CD14-positive monocyte (primary cell): ENCODE results near the gene HSF4. TPM values are rescaled to one million over a fixed set of nuclear protein-coding genes. Genes with fewer than 3 reads are reported as not detected.

Experiments used
- DNase-seq, 3 donors: peaks; one replicate each; pipeline ENCODE4 v3.0.0-alpha.2; 2011 to 2022
- H2AFZ ChIP-seq: 2 replicates; pipeline ENCODE4 v1.6.0; 2012; ENCODE audit warnings: mild to moderate bottlenecking, low read depth, low read length, inconsistent platforms; ENCODE audit not compliant: insufficient read depth, poor library complexity, severe bottlenecking
- H3K27ac ChIP-seq, 2 donors: 1 replicate in 1 of 2; 2 replicates in 1 of 2; pipeline ENCODE4 v1.5.1; 2012 to 2013; ENCODE audit warnings: low read length in 2 of 2, control low read depth in 1 of 2, inconsistent platforms in 1 of 2, low read depth in 1 of 2, mild to moderate bottlenecking in 1 of 2
- H3K27me3 ChIP-seq, 2 donors: one replicate each; pipeline versions ENCODE4 v1.6.0 to v1.6.1; 2011 to 2013; ENCODE audit warnings: low read length in 2 of 2; ENCODE audit not compliant: control insufficient read depth in 2 of 2, insufficient read depth in 2 of 2
- H3K36me3 ChIP-seq, 2 donors: replicated peaks in 1 of 2; 1 replicate in 1 of 2; 2 replicates in 1 of 2; pipeline versions ENCODE4 v1.5.1 to v1.6.1; 2012 to 2013; ENCODE audit warnings: low read length in 2 of 2, control low read depth in 1 of 2, inconsistent platforms in 1 of 2, mild to moderate bottlenecking in 1 of 2; ENCODE audit not compliant: insufficient read depth in 2 of 2, control insufficient read depth in 1 of 2
- H3K4me1 ChIP-seq, 2 donors: 1 replicate in 1 of 2; 2 replicates in 1 of 2; pipeline versions ENCODE4 v1.5.1 to v1.6.1; 2012 to 2013; ENCODE audit warnings: low read length in 2 of 2, control low read depth in 1 of 2, inconsistent platforms in 1 of 2, mild to moderate bottlenecking in 1 of 2, moderate library complexity in 1 of 2; ENCODE audit not compliant: insufficient read depth in 2 of 2, control insufficient read depth in 1 of 2
- H3K4me2 ChIP-seq: replicated peaks from 2 replicates; pipeline ENCODE3; 2012; ENCODE audit warnings: low read length, moderate library complexity, mild to moderate bottlenecking; ENCODE audit not compliant: poor library complexity, severe bottlenecking; ENCODE audit errors: extremely low read depth
- H3K4me3 ChIP-seq, 3 experiments: fragments of 200-600 bp in 1 of 3; sonication (generic) in 1 of 3; replicated peaks in 1 of 3; 1 replicate in 2 of 3; 2 replicates in 1 of 3; pipeline ENCODE4 v1.5.1; 2011 to 2013; ENCODE audit warnings: low read length in 3 of 3, mild to moderate bottlenecking in 3 of 3, control low read depth in 2 of 3, low read depth in 2 of 3, inconsistent platforms in 1 of 3, moderate library complexity in 1 of 3
- H3K79me2 ChIP-seq: 2 replicates; pipeline ENCODE4 v1.6.0; 2012; ENCODE audit warnings: mild to moderate bottlenecking, control low read depth, inconsistent platforms, low read length, moderate library complexity; ENCODE audit not compliant: insufficient read depth
- H3K9ac ChIP-seq: 2 replicates; pipeline ENCODE4 v1.6.0; 2017; ENCODE audit warnings: low read length, mild to moderate bottlenecking; ENCODE audit not compliant: insufficient read depth, poor library complexity, severe bottlenecking
- H3K9me3 ChIP-seq, 2 donors: replicated peaks in 1 of 2; 1 replicate in 1 of 2; 2 replicates in 1 of 2; pipeline versions ENCODE4 v1.5.1 to v1.6.1; 2012 to 2013; ENCODE audit warnings: low read length in 2 of 2, control low read depth in 1 of 2; ENCODE audit not compliant: control insufficient read depth in 1 of 2, insufficient read depth in 1 of 2
- H4K20me1 ChIP-seq: 2 replicates; pipeline ENCODE4 v1.6.0; 2012; ENCODE audit warnings: mild to moderate bottlenecking, low read length, control low read depth, moderate library complexity; ENCODE audit not compliant: insufficient read depth
- H3K27ac Mint-ChIP-seq, 7 donors: one replicate each; pipeline ENCODE4 v1.8.0; 2020; ENCODE audit warnings: mild to moderate bottlenecking in 7 of 7, mixed read lengths in 7 of 7, moderate library complexity in 6 of 7, inconsistent platforms in 2 of 7
- H3K27me3 Mint-ChIP-seq, 3 donors: one replicate each; pipeline ENCODE4 v1.8.0; 2021 to 2022; ENCODE audit warnings: low read depth in 3 of 3, mild to moderate bottlenecking in 3 of 3, mixed read lengths in 3 of 3, moderate library complexity in 3 of 3, inconsistent platforms in 1 of 3
- H3K36me3 Mint-ChIP-seq, 2 donors: one replicate each; pipeline ENCODE4 v1.8.0; 2020; ENCODE audit warnings: mixed read lengths in 2 of 2, inconsistent platforms in 1 of 2, mild to moderate bottlenecking in 1 of 2
- H3K4me1 Mint-ChIP-seq: one replicate; pipeline ENCODE4 v1.8.0; 2020; ENCODE audit warnings: mild to moderate bottlenecking, mixed read lengths
- H3K4me3 Mint-ChIP-seq, 2 donors: one replicate each; pipeline ENCODE4 v1.8.0; 2020; ENCODE audit warnings: mild to moderate bottlenecking in 2 of 2, mixed read lengths in 2 of 2, moderate library complexity in 1 of 2
- H3K9me3 Mint-ChIP-seq, 7 donors: one replicate each; pipeline ENCODE4 v1.8.0; 2020 to 2022; ENCODE audit warnings: mixed read lengths in 7 of 7, mild to moderate bottlenecking in 6 of 7, moderate library complexity in 6 of 7, inconsistent platforms in 2 of 7
- CTCF ChIP-seq: fragments of 200-600 bp; IDR thresholded peaks from one replicate; pipeline ENCODE4 v1.8.0; 2022; ENCODE audit warnings: antibody characterized with exemption, mild to moderate bottlenecking
- WGBS: methylation state at CpG from one replicate; pipeline ENCODE4 v1.1.5; 2013; ENCODE audit warnings: missing lambda C conversion rate; ENCODE audit not compliant: insufficient coverage; 5-methylcytosine and 5-hydroxymethylcytosine counted together
- intact Hi-C, 2 donors: fragments of 100-400 bp; cut with micrococcal nuclease; formaldehyde crosslinking; loops; one replicate each; pipeline versions ENCODE4 v1.15.0 to v1.15.1; 2023
- polyA plus RNA-seq, 3 donors: library from polyadenylated mRNA; depleted of rRNA in 1 of 3; unstranded in 2 of 3; stranded (reverse) in 1 of 3; fragments of 300-500 nt in 2 of 3; fragments of >200 nt in 1 of 3; fragmentation: Illumina TruSeq in 2 of 3; gene quantifications; 1 replicate in 2 of 3; 2 replicates in 1 of 3; pipeline ENCODE4 v1.2.3, GENCODE V29; 2012 to 2021

HSF4 gene
- polyA plus RNA-seq, 3 donors = 53.4 TPM; not detected in 2

- no peak for DNase-seq
- Mint-ChIP-seq H3K27me3 (peaks cover 60 to 90% (median 77%) of the 10 kb centered on the region in 3 donors), H3K4me1 (peaks cover 57% of the 10 kb centered on the region), H3K36me3 (peaks cover 18% of the 10 kb centered on the region in 2 donors), H3K27ac (no peak overlapping the region), H3K9me3 (peaks cover 0 to 17% (median 11%) of the 10 kb centered on the region in 7 donors), H3K4me3 (peak overlapping the region in 1 of 2 donors; percentile 94)
- Histone ChIP-seq H3K9ac (no peak overlapping the region), H3K36me3 (no peaks in the 10 kb centered on the region), H3K9me3 (peaks cover 0 to 21% of the 10 kb centered on the region in 2 donors), H3K4me2 (no peak overlapping the region), H3K79me2 (no peaks in the 10 kb centered on the region), H3K27me3 (peaks cover 27 to 64% of the 10 kb centered on the region in 2 donors), H3K27ac (no peak overlapping the region), H4K20me1 (peaks cover 22% of the 10 kb centered on the region), H3K4me1 (peaks cover 62 to 66% of the 10 kb centered on the region in 2 donors), H2AFZ (no peak overlapping the region), H3K4me3 (no peak overlapping the region)
- no peak for TF ChIP-seq CTCF
- intact Hi-C loops = no loop called here
- 83% methylated on average over 5 of the region's 9 CpGs for WGBS
Measured at GRCh38 chr16:67169011-67169451, 4.5 kb downstream of the HSF4 start.

DNA sequence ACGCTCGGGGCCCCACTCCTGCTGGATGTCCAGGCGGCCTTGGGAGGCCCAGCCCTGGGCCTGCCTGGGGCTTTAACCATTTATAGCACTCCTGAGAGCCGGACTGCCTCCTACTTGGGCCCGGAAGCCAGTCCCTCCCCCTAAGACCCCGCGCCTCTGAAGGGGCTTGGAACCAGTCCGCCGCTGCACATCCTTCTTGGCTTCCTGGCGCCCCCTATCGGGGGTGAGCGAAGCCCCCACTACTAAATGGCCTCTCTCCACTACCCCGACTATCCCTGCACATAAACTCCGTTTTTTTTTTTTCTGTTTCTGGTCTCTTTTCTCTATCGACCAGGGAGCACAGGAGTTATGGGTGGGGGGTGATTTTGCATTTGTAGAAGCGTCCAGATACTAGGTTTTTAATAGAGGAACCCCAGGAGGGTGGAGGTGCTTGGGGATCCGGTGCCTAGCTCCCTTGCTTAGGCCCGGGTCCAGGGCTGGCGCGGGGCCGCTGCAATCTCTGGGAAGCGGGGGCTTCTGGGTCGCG, 5.2 kb downstream of the HSF4 start:
- Histone ChIP-seq H3K9me3 (peaks cover 0 to 17% of the 10 kb centered on the region in 2 donors), H3K9ac (peak overlapping the region; percentile 1), H3K4me1 (peaks cover 64 to 66% of the 10 kb centered on the region in 2 donors), H4K20me1 (peaks cover 19% of the 10 kb centered on the region), H3K36me3 (no peaks in the 10 kb centered on the region), H3K79me2 (no peaks in the 10 kb centered on the region), H3K4me2 (peak overlapping the region; percentile 83), H3K4me3 (peak overlapping the region; percentile 28 to 68 (median 53)), H3K27ac (peak overlapping the region in 1 of 2 donors; percentile 72), H3K27me3 (peaks cover 26 to 63% of the 10 kb centered on the region in 2 donors), H2AFZ (peak overlapping the region; percentile 61)
- no peak for DNase-seq
- Mint-ChIP-seq H3K27me3 (peaks cover 59 to 90% (median 74%) of the 10 kb centered on the region in 3 donors), H3K36me3 (peaks cover 18% of the 10 kb centered on the region in 2 donors), H3K9me3 (peaks cover 0 to 14% (median 8%) of the 10 kb centered on the region in 7 donors), H3K4me3 (peak overlapping the region; percentile 81 to 94), H3K27ac (peak overlapping the region; percentile 43 to 87 (median 82)), H3K4me1 (peaks cover 54% of the 10 kb centered on the region)
- intact Hi-C loops = no loop called here
- peak; percentile 69 for TF ChIP-seq CTCF
- WGBS = 5% methylated on average over 18 of the region's 24 CpGs
